BE2C (cell line): ENCODE results near the gene LHFPL6.

ENCODE experiments used
- DNase-seq: peaks from one replicate; pipeline ENCODE4 v3.0.0-alpha.2; 2020
- H3K27me3 ChIP-seq: fragments of 250-450 bp; sonication (Bioruptor Pico); 2 replicates; pipeline ENCODE4 v1.5.1; 2020; ENCODE audit warnings: mild to moderate bottlenecking
- H3K36me3 ChIP-seq: fragments of 250-450 bp; sonication (Bioruptor Pico); 2 replicates; pipeline ENCODE4 v1.5.1; 2020; ENCODE audit warnings: mild to moderate bottlenecking
- H3K4me1 ChIP-seq: fragments of 250-450 bp; sonication (Bioruptor Pico); 2 replicates; pipeline ENCODE4 v1.5.1; 2020
- H3K4me3 ChIP-seq: 2 replicates; pipeline ENCODE4 v1.5.1; 2011; ENCODE audit warnings: low read depth, low read length
- H3K9me3 ChIP-seq: fragments of 250-450 bp; sonication (Bioruptor Pico); 2 replicates; pipeline ENCODE4 v1.5.1; 2020
- TF ChIP-seq, protein P1 (sequence below): IDR thresholded peaks from 2 replicates; pipeline ENCODE4 v1.5.1; 2012; ENCODE audit warnings: mild to moderate bottlenecking, low read depth, low read length

Gene LHFPL6

DNA sequence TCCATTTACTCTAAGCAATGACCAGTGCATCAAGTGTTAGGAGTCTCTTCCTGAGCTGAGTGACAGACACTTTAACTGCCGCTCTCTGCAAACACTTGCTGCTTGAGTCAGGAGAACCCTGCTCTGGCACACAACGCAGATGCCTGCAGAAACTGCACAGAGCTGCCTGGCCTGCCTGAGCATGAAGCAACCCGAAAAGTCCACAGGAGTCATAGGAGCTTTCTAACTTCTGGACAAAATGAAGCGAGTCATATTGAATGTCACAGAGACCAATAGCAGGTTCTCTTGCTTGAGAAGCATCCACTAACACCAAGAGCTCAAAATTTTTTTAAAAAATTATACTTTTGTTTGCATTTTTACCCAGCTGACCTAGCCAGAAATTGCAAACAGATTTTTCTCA lies 232.4 kb downstream of the LHFPL6 start:
- H3K4me3 ChIP-seq = no peak overlapping the region
- no peaks in the 10 kb centered on the region for H3K9me3 ChIP-seq
- DNase-seq = no peak
- TF ChIP-seq, protein P1, sequence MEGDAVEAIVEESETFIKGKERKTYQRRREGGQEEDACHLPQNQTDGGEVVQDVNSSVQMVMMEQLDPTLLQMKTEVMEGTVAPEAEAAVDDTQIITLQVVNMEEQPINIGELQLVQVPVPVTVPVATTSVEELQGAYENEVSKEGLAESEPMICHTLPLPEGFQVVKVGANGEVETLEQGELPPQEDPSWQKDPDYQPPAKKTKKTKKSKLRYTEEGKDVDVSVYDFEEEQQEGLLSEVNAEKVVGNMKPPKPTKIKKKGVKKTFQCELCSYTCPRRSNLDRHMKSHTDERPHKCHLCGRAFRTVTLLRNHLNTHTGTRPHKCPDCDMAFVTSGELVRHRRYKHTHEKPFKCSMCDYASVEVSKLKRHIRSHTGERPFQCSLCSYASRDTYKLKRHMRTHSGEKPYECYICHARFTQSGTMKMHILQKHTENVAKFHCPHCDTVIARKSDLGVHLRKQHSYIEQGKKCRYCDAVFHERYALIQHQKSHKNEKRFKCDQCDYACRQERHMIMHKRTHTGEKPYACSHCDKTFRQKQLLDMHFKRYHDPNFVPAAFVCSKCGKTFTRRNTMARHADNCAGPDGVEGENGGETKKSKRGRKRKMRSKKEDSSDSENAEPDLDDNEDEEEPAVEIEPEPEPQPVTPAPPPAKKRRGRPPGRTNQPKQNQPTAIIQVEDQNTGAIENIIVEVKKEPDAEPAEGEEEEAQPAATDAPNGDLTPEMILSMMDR = no peak
- no peaks in the 10 kb centered on the region for H3K4me1 ChIP-seq
- no peaks in the 10 kb centered on the region for H3K27me3 ChIP-seq
- no peaks in the 10 kb centered on the region for H3K36me3 ChIP-seq

DNA sequence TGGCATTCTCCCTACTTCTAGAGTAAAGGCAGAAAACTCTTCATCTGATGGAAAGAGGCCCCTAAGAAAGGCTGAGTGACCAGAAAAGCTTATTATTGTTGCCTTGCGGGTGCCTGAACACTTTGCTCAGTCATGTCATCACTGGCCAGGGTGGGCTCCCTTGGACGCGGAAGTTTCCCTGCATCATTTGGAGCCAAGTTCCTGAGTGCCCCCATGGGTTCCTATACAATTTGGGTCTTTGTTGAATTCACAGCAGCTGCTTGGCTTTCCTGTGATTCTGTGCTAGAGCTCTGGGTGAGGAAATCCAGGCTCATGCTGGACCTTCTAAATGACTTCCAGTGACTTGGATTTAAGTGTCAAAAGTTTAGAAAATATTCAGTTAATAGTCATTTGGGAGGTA lies 232.9 kb downstream of the LHFPL6 start:
- no peaks in the 10 kb centered on the region for H3K4me1 ChIP-seq
- H3K36me3 ChIP-seq = no peaks in the 10 kb centered on the region
- H3K4me3 ChIP-seq = no peak overlapping the region
- no peaks in the 10 kb centered on the region for H3K27me3 ChIP-seq
- DNase-seq = no peak
- H3K9me3 ChIP-seq = no peaks in the 10 kb centered on the region
- TF ChIP-seq, protein P1 = no peak

DNA sequence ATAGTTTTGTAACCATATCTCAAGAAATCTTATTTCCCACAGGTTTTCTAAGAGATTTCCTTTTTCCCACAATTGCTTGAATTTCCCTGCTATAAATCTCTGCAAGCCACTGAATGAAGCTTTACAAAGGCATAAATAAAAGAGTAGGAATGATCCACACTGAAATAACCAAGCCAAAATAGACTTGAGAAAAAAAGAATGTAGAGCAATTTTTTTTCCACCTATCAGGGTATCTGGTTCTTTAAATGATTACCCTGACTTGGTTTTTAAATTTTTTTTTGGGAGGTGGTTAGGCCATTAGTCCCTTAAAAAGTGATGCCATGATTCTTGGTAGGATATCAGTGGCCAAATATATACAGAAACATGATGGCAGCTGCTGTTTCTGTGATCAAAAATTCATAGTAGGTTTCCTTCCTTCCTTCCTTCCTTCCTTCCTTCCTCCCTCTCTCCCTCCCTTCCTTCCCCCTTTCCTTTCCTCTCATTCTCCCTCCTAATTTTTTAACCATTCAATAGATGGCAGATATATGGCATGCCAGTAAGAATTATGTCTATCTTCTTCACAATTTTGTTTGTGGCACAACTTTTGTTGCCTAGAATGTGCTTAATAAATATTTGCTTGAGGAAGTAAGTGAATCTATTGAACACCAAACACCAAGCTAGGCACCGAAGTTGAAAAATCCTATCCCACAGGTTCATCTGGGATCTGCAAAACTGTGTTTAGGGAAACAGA lies 233.7 kb downstream of the LHFPL6 start:
- DNase-seq = no peak
- TF ChIP-seq, protein P1 = no peak
- H3K4me1 ChIP-seq = no peaks in the 10 kb centered on the region
- H3K9me3 ChIP-seq = no peaks in the 10 kb centered on the region
- H3K4me3 ChIP-seq = no peak overlapping the region
- no peaks in the 10 kb centered on the region for H3K36me3 ChIP-seq
- H3K27me3 ChIP-seq = no peaks in the 10 kb centered on the region

DNA sequence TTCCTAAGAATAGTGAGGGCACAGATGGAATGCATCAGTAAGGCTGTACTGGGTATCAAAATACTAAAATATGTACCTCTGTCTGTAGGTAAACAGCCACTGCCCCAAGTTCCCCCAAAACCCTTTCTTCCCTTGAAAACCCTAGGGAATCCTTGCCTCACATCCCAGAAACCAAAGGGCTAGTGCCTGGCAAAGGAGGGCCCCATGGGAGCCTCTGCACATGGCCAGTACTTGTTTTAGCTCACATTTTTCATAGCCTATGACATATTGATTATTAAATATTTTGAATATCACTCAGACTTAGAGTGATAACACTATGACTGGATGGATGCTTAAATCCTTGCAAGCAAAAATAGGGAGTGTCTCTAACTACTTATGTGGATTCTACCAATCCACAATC lies 237.1 kb downstream of the LHFPL6 start:
- no peaks in the 10 kb centered on the region for H3K27me3 ChIP-seq
- no peaks in the 10 kb centered on the region for H3K9me3 ChIP-seq
- no peaks in the 10 kb centered on the region for H3K36me3 ChIP-seq
- no peaks in the 10 kb centered on the region for H3K4me1 ChIP-seq
- no peak for DNase-seq
- TF ChIP-seq, protein P1 = no peak
- no peak overlapping the region for H3K4me3 ChIP-seq

DNA sequence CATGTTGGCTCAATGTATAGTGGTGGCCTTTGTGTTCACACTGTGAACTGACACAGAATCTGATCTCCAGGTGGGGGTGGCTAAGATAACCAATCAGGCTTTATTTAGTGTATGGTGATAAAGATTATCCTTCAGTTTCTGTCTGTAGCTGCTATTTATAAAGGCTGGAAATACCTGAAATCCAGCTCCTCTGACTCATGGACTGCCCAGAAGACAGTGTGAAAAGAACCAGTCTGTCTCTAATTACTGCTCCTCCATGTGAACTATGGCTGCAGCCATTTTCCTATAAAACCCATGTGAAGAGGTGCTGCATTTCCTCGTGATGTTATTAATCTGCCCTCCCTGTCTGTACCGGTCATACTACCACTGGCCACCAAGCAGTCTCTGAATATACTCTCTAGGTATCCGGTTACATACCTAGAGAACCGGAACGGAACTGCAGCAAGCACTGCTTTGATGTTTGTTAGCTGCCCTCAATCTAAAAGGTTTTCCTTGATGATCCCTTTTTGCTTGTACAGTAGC lies 238.0 kb downstream of the LHFPL6 start:
- no peaks in the 10 kb centered on the region for H3K36me3 ChIP-seq
- DNase-seq = no peak

DNA sequence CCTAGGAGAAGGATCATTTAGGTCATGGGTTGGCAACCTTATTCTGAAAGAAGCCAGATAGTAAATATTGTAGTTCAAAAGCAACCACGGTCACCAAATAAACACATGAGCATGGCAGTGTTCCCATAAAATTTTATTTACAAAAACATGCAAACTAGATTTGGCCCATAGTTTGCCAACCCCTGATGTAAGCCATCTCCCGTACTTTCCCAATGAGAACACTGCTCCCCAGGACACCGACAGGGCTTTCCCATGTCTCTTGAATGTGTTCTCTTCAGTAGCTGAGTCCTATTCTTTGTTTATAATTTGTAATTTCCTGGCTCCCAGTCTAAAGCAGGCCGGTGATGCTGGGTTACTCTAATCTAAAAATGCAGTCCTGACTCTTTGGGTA lies 239.6 kb downstream of the LHFPL6 start:
- TF ChIP-seq, protein P1 = no peak
- no peaks in the 10 kb centered on the region for H3K4me1 ChIP-seq
- no peak overlapping the region for H3K4me3 ChIP-seq
- no peaks in the 10 kb centered on the region for H3K36me3 ChIP-seq
- DNase-seq = no peak
- no peaks in the 10 kb centered on the region for H3K27me3 ChIP-seq
- H3K9me3 ChIP-seq = no peaks in the 10 kb centered on the region

More for the DNA sequence above, 238.0 kb downstream of the LHFPL6 start:
- Histone ChIP-seq H3K27me3 (no peaks in the 10 kb centered on the region), H3K4me1 (no peaks in the 10 kb centered on the region), H3K4me3 (no peak overlapping the region), H3K9me3 (no peaks in the 10 kb centered on the region)
- TF ChIP-seq, protein P1 = no peak
